Measurements from ENCODE around the gene OR2V2.

DNA sequence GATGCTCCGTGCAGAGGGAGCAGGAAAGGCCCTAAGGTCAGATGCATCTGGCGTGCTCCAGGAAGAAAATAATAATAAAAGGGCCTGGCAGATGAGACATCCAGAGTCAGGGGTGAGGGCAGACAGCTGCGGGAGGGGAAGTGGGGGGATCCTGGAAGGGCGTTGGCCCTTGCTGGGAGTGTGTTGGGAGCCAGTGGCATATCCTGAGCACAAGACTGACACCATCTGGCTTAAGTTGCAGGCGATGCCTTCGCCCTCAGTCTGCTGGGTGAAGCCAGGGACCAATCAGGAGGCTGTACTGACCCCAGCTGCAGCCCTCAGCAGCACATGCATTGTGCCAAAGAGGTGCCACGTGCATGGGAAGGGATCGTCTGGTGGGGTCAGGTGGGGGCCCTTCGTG is 3.8 kb downstream of the OR2V2 start:
- TF ChIP-seq POLR2AphosphoS5 (IDR thresholded peaks at IDR 0.05; ENCODE audit: low read depth, low read length), result no peak
- TF ChIP-seq TAF1 (IDR thresholded peaks at IDR 0.05; ENCODE audit: borderline replicate concordance, low read depth, low read length), result no peak
- TF ChIP-seq POLR2A (IDR thresholded peaks at IDR 0.05; ENCODE audit: low read depth, low read length), result no peak
